GM12878 (cell line): ENCODE measurements around the gene CARD10. TPM values are rescaled to one million over a fixed set of nuclear protein-coding genes. Genes with fewer than 3 reads are reported as not detected.

Source experiments
- BCLAF1 ChIP-seq: fragments of 450-650 bp; IDR thresholded peaks from 2 replicates; pipeline ENCODE4 v1.6.1; 2017; ENCODE audit warnings: antibody characterized with exemption, mild to moderate bottlenecking, moderate library complexity
- DPF2 ChIP-seq: fragments of 450-650 bp; IDR thresholded peaks from 2 replicates; pipeline ENCODE4 v1.6.1; 2017; ENCODE audit warnings: mild to moderate bottlenecking
- GATAD2B ChIP-seq: fragments of 450-650 bp; conservative IDR thresholded peaks from 2 replicates; pipeline ENCODE4 v1.6.1; 2017; ENCODE audit warnings: low read depth, mild to moderate bottlenecking, moderate library complexity
- IRF5 ChIP-seq: fragments of 450-650 bp; IDR thresholded peaks from 2 replicates; pipeline ENCODE4 v1.6.1; 2017; ENCODE audit warnings: borderline replicate concordance
- JUNB ChIP-seq: IDR thresholded peaks from 2 replicates; pipeline ENCODE4 v1.6.1; 2016; ENCODE audit warnings: antibody characterized with exemption, mild to moderate bottlenecking
- JUND ChIP-seq: IDR thresholded peaks from 2 replicates; pipeline ENCODE4 v1.6.1; 2012; ENCODE audit warnings: low read depth, mild to moderate bottlenecking, low read length, improper control_type of control experiment, moderate library complexity
- KAT2A ChIP-seq: conservative IDR thresholded peaks from 2 replicates; pipeline ENCODE4 v1.6.1; 2011; ENCODE audit warnings: low read depth, low read length; ENCODE audit not compliant: control insufficient read depth
- NFYA ChIP-seq: IDR thresholded peaks from 2 replicates; pipeline ENCODE4 v1.6.1; 2011; ENCODE audit warnings: low read depth, mild to moderate bottlenecking, low read length, improper control_type of control experiment, borderline replicate concordance
- NR2F1 ChIP-seq: fragments of 450-650 bp; conservative IDR thresholded peaks from 2 replicates; pipeline ENCODE4 v1.6.1; 2017; ENCODE audit warnings: mild to moderate bottlenecking
- PBX3 ChIP-seq: IDR thresholded peaks from 2 replicates; pipeline ENCODE4 v1.6.1; 2011; ENCODE audit warnings: mild to moderate bottlenecking, low read depth, low read length, moderate library complexity; ENCODE audit not compliant: insufficient replicate concordance
- POLR2AphosphoS2 ChIP-seq: IDR thresholded peaks from 2 replicates; pipeline ENCODE4 v1.6.1; 2011; ENCODE audit warnings: low read depth, mild to moderate bottlenecking, low read length, improper control_type of control experiment, moderate library complexity
- POLR2AphosphoS5 ChIP-seq: IDR thresholded peaks from 2 replicates; pipeline ENCODE4 v1.6.1; 2011; ENCODE audit warnings: mild to moderate bottlenecking, low read length, inconsistent platforms
- RAD21 ChIP-seq: IDR thresholded peaks from 2 replicates; pipeline ENCODE4 v1.6.1; 2011; ENCODE audit warnings: mild to moderate bottlenecking, low read depth, low read length, moderate library complexity; ENCODE audit not compliant: insufficient read depth
- RB1 ChIP-seq: fragments of 450-650 bp; formaldehyde crosslinking; IDR thresholded peaks from 2 replicates; pipeline ENCODE4 v1.6.1; 2017; ENCODE audit warnings: mild to moderate bottlenecking, borderline replicate concordance
- RUNX3 ChIP-seq: IDR thresholded peaks from 2 replicates; pipeline ENCODE4 v1.6.1; 2012; ENCODE audit warnings: low read length, inconsistent platforms
- SMAD5 ChIP-seq: IDR thresholded peaks from 2 replicates; pipeline ENCODE4 v1.6.1; 2016; ENCODE audit warnings: antibody characterized with exemption, low read depth
- SMC3 ChIP-seq: IDR thresholded peaks from 2 replicates; pipeline ENCODE4 v1.6.1; 2011; ENCODE audit warnings: low read length, improper control_type of control experiment, borderline replicate concordance
- SP1 ChIP-seq: IDR thresholded peaks from one replicate; pipeline ENCODE4 v1.6.1; 2011; ENCODE audit warnings: low read depth, low read length
- SRF ChIP-seq, 2 experiments: IDR thresholded peaks; 2 replicates each; pipeline ENCODE4 v1.6.1; 2011; ENCODE audit warnings: low read depth in 2 of 2, low read length in 2 of 2, mild to moderate bottlenecking in 1 of 2, moderate library complexity in 1 of 2
- SUPT20H ChIP-seq: IDR thresholded peaks from 2 replicates; pipeline ENCODE4 v1.6.1; 2011; ENCODE audit warnings: low read depth, mild to moderate bottlenecking, low read length, moderate library complexity, borderline replicate concordance; ENCODE audit not compliant: control insufficient read depth
- SUZ12 ChIP-seq: fragments of 200-600 bp; sonication (generic); IDR thresholded peaks from one replicate; pipeline ENCODE4 v1.6.1; 2018; ENCODE audit warnings: antibody characterized with exemption, mild to moderate bottlenecking; ENCODE audit not compliant: unreplicated experiment
- TARDBP ChIP-seq: IDR thresholded peaks from 2 replicates; pipeline ENCODE4 v1.6.1; 2016; ENCODE audit warnings: borderline replicate concordance
- TCF3 ChIP-seq: IDR thresholded peaks from 2 replicates; pipeline ENCODE4 v1.6.1; 2012; ENCODE audit warnings: low read depth, mild to moderate bottlenecking, low read length, borderline replicate concordance; ENCODE audit not compliant: insufficient read depth
- WRNIP1 ChIP-seq: IDR thresholded peaks from 2 replicates; pipeline ENCODE4 v1.6.1; 2011; ENCODE audit warnings: low read depth, low read length, improper control_type of control experiment, borderline replicate concordance
- ZNF217 ChIP-seq: fragments of 450-650 bp; IDR thresholded peaks from 2 replicates; pipeline ENCODE4 v1.6.1; 2017; ENCODE audit warnings: antibody characterized with exemption, mild to moderate bottlenecking
- polyA plus RNA-seq, 11 experiments: library from polyadenylated mRNA; depleted of rRNA in 4 of 11; unstranded in 6 of 11; stranded (reverse) in 5 of 11; fragments of >200 nt; fragmentation: Nextera tagmentation in 4 of 11; fragmentation: Illumina TruSeq in 1 of 11; extraction: Ambion mirVana in 4 of 11; extraction: Trizol in 1 of 11; gene quantifications; 1 replicate in 1 of 11; 2 replicates in 10 of 11; pipeline versions ENCODE4 v1.2.1 to v1.2.3, GENCODE V29; 2011 to 2016; ENCODE audit warnings: inconsistent platforms in 2 of 11, missing spikeins in 2 of 11, low read depth in 1 of 11
- total RNA-seq, 4 experiments: library from RNA; depleted of rRNA in 3 of 4; stranded (reverse); fragments of >200 nt in 3 of 4; fragmentation: Illumina TruSeq in 1 of 4; extraction: Trizol in 1 of 4; gene quantifications; 2 replicates each; pipeline versions ENCODE4 v1.2.1 to v1.2.3, GENCODE V29; 2013 to 2021

Gene CARD10
- total and polyA plus RNA-seq, 10 of the 15 experiments (the other 5 are each of a cell fraction or from before 2014, with no cell fraction given) = 0.08 to 0.10 (median 0.10) TPM; not detected in 7

- no peak for TF ChIP-seq PBX3
- no peak for TF ChIP-seq SUZ12
- TF ChIP-seq DPF2 = peak; percentile 85
- TF ChIP-seq JUNB = no peak
- TF ChIP-seq NFYA = no peak
- no peak for TF ChIP-seq SP1
- TF ChIP-seq SMC3 = peak; percentile 95
- TF ChIP-seq SRF (IDR thresholded peaks at IDR 0.05; ENCODE audit: low read depth in 2 of 2, low read length in 2 of 2) = no peak
- TF ChIP-seq KAT2A = no peak
- TF ChIP-seq IRF5 = no peak
- no peak for TF ChIP-seq TCF3
- peak; percentile 68; the same call in 1 of the 2 replicates for TF ChIP-seq RB1
- peak; percentile 95 for TF ChIP-seq RUNX3
- no peak; the same call in 1 of the 2 replicates for TF ChIP-seq GATAD2B
- no peak for TF ChIP-seq POLR2AphosphoS2
- TF ChIP-seq POLR2AphosphoS5 = no peak
- TF ChIP-seq RAD21 = peak; percentile 88
- no peak for TF ChIP-seq JUND
- peak; percentile 77; the same call in 1 of the 2 replicates for TF ChIP-seq ZNF217
- no peak for TF ChIP-seq TARDBP
- TF ChIP-seq SUPT20H = no peak
- TF ChIP-seq WRNIP1 = no peak
- TF ChIP-seq SMAD5 = no peak
- TF ChIP-seq NR2F1 = 0 out of 2 replicates have a peak, but pooled peaks have one; percentile 69
- no peak for TF ChIP-seq BCLAF1
These were observed 47.9 kb upstream of the CARD10 start (continued) for GRCh38 chr22:37566903-37567798.
